Middle frontal gyrus (tissue), 1 donor: ENCODE data around the gene PAX7.
"Not testable (repeated sequence)": the region's sequence is repeated elsewhere in the genome, so short reads cannot be mapped to it uniquely, and the experiment has no call there.

Source experiments
- DNase-seq: peaks from one replicate; pipeline ENCODE4 v3.0.0-alpha.2; 2015; ENCODE audit warnings: low spot score; ENCODE audit errors: extremely low spot score

Gene PAX7

DNA sequence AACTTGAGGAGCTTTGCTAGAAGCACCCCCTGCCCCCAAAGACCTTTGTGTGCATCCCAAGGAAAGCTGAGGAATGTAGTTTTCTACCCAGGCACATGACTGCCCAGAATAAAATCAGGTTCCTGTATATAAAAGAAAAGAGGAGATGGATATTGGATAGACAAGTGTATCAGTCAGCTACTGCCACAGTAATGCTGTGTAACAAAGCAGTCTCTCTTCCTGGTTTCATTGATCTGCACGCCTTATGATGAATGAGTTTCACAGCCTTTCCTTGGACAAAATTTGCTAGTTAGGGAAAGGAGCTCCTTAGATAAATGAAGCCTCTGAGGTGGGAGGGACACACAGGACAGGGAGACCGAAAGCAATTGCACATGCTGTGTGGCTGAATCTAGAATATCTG, 120.0 kb downstream of the PAX7 start:
- DNase-seq = no peak

- no peak for DNase-seq
Measured at GRCh38 chr1:18751425-18751824, 120.8 kb downstream of the PAX7 start.

GRCh38 chr1:18752409-18752808, 121.8 kb downstream of the PAX7 start:
- no peak for DNase-seq

DNA sequence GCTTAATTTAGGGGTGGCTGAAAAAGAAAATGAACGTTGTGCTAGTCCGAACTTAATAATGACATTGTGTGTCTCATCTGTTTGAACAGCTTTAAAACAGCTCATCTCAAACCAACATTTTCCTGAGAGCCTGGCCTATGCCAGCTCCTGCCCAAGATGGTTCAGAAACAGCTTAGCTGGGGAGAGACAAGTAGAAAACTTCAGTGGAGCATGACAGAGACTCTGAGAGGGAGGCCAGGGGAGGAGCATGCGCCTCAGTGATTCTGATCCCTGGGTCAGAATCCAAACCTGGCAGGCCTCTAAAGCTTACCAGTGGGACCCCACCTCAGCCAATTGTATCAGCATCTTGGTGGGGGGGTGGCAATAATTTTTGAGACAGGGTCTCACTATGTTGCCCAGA, 129.5 kb downstream of the PAX7 start:
- no peak for DNase-seq

GRCh38 chr1:18761948-18762840, 131.5 kb downstream of the PAX7 start:
- no peak for DNase-seq

DNA sequence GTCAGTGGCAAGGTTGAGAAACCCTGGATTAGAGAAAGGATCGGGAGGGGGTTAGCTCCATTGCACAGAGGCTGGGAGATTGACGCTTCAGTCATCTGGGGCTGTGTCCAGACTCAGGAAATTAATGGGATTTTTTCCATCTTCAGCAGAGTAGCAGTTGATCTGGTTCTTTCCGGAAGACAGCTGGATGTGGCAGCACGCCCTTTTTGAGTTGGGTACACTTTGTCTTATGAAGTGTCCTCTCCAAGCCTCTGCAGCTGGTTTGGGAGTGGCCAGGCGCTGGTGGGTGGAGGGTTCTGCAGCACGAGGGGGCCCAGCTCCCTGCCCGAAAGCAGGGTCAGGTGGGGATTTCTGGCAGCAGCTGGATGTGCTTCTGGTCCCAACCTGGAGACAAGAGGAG, 133.7 kb downstream of the PAX7 start:
- no peak for DNase-seq

- DNase-seq = no peak
Measured at GRCh38 chr1:18765725-18766124, 135.1 kb downstream of the PAX7 start.

GRCh38 chr1:18766328-18766727, 135.7 kb downstream of the PAX7 start:
- no peak for DNase-seq

DNA sequence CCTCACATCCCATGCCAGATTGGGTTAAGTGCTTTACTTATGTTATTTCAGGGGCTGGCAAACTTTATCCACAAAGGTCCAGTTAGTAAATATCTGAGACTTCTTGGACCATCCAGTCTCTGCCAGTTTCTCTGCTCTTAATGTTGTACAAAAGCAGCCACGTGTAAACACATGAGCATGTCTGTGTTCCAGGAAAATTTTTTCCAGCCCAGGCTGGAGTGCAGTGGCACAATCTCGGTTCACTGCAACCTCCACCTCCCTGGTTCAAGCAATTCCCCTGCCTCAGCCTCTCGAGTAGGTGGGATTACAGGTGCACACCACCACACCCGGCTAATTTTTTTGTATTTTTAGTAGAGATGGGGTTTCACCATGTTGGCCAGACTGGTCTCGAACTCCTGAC, 136.9 kb downstream of the PAX7 start:
- not testable (repeated sequence) for DNase-seq

DNA sequence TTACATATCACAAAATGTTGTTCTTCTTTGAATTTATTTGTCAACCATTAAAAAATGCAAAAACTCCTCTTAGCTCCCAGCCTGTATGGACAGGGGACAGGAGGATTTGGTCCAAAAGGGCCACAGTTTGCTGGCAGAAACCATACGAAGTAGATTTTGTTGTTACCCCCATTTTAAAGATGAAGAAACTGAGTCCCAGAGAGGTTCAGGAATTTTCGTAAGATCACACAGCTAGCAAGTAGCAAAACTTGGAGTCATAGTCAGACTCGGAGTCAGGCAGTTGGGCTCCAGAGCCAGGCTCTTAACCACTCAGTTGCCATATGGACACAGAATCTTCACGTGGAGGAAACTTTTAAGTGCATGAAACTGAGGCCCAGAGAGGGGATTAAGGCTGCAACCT, 137.4 kb downstream of the PAX7 start:
- DNase-seq = no peak

DNA sequence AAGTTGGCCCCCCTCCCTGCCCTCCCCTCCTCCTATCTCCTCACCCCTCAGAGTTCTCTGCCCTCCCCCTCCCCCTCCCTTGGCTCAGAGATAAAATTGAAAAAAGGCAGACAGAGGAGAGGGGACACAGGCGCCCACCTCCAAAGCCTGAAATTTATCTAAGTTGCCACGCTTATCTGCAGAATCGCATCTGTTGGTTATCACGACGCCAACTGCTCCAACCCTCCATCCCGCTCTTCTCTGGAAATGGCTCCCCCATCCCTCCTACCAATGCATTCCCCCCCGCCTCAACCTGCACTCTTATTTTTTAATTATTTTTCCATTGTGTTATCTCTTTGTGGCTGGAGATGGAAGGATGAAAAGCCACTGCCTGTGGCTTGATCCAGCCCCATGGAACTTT, 138.5 kb downstream of the PAX7 start:
- DNase-seq = no peak

DNA sequence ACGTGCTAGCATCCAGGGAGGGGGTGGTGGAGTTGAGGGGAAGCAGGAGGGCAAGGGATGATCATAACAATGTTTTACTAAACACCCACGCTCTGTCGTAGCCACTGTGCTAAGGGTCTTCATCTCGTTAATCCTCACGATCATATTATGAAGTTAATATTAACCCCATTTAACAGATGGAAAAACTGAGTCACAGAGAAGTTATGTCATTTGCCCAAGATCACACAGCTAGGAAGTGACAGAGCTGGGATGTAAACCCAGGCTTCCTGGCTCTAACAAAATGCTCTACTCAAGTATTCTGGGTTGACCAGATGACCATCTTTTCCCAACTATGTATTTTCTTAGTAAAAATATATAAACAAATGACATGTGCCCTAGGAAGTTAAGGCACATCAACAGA, 140.2 kb downstream of the PAX7 start:
- DNase-seq = no peak

DNA sequence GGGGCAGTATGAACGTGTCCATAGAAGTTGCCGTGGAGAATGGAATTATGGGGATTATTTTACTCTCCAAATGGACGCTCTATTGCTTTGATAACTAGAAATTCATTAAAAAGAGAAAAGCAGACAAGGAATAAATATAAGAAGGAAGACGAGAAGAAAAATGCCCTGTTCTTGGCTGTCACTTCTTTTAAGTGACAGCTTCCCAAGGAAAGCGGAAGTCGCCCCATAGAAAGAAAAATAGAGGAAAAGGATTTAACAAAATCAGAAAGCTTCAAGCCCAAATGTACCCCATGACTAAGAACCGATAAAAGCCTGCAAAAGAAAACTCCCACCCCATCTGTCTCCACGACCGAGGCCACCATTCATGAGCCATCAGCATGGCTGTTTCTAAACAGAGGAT, 143.1 kb downstream of the PAX7 start:
- DNase-seq = no peak

GRCh38 chr1:18775341-18775740, 144.7 kb downstream of the PAX7 start:
- DNase-seq = no peak

DNA sequence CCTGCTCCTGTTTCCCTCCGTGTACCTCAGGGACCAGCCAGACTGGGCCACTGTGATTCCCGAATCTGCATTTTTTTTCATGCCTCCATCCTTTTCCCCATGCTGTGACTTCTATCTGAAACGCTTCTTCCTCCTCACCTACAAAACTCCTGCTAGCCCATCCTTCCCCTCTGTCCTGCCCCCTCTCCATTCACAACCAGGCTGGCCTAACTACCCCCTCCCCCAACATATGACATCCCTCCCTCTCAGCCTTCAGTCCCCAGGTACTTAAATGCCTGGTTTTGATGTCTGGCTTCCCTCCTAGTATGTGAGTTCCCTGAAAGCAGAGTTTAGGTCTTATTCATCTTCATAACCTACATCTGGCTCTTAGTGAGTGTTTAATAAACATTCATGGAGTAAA, 146.1 kb downstream of the PAX7 start:
- DNase-seq = no peak

DNA sequence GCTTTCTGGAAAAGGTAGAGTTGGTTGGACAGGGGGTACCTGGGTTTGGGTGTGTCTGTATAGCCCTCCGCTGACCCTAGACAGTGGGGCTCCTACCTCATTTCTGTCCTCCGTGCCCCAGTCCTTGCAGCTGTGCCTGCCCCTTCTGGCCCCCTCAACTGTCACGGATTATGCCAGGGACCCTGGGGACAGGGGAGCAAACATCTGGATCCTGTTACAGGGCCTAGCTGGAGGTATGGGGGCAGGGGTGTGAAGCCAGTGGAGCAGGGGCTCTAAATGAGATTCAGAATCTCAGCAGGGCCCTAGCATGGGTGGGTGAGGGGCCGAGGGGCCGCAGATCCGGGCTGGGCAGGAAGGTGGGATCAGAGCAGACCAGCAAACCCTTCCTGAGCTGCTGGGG, 147.8 kb downstream of the PAX7 start:
- DNase-seq = no peak

GRCh38 chr1:18781031-18781430, 150.4 kb downstream of the PAX7 start:
- DNase-seq = no peak

DNA sequence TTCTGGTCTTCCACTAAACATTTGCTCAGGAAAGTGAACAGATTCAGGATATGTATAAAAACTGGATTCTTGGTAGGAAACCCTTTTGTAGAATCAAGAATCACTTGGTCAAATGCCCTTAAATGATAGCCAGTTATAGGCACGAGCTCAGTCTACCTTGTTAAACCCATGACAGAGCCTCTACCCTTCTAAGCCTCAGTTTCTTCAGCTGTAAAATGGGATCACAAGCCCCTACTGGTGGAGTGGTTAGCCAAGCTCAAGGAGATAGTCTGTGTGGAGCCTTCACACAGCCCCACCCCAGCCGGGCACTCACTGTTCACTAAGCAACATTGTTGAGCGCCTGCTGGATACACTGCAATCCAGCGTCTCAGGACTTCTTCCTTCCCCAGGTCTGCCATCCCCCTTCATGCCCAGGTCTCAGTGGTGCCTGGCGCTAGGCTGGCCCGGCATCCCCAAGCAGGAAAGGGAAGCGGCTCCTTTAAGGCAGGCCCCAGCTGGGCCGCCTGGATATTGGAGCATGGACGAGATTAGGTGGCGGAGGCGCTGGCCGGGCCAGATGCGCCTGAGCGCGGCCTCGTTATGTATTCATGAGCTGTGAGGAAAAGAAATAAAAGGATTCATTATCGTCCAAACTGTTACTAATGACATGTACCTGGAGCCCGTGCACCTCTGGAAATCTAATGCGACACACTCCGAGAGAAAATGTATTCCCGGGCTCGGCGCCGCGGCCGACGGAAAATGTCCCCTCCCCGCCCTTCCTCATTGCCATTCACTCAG, 153.2 kb downstream of the PAX7 start:
- no peak for DNase-seq

DNA sequence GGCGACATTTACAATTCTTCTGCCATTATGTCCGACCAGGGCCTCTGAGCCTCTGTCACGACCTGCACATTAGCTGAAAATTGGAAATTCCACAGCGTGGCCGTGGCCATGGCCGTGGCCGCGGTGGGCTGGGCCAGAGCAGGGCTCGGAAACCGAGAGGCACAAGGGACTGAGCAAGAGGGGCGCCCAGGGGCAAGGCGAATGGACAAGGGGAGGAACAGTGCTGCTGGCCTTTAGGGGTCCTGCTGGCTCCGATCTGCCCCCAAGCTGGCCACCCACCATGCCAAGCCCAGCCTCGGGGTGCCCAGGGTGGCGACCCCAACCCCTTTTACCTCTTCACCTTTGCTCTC, 153.8 kb downstream of the PAX7 start:
- DNase-seq = no peak

- no peak for DNase-seq
Measured at GRCh38 chr1:18786149-18786548, 155.5 kb downstream of the PAX7 start.

DNA sequence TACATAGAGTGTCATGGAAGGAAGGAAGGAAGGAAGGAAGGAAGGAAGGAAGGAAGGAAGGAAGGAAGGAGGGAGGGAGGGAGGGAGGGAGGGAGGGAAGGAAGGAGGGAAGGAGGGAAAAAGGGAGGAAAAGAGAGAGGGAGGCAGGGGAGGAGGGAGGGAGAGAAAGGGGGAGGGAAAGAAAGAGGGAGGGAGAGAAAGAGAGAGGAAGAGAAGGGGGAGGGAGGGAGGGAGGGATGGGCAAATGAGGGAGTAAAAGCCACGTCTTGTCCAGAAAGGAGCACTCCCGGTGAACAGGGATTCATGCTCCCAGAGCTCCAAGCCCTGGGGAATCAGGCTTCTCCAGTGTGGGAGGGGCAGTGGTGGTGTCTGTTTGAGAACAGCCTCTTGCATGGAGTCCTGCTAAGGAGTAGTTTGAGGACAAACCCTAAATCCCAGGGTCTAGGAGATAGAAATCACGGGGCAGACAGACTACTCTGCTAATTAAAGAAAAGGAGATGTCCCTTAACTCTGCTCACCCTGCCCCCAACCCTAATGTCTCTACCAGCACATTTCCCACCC, 157.3 kb downstream of the PAX7 start:
- DNase-seq = no peak

GRCh38 chr1:18789246-18789645, 158.6 kb downstream of the PAX7 start:
- no peak for DNase-seq
